H1 (cell line): ENCODE data around the gene CPTP. TPM values are rescaled to one million over a fixed set of nuclear protein-coding genes. Genes with fewer than 3 reads are reported as not detected.

Experiments
- NRF1 ChIP-seq: IDR thresholded peaks from 2 replicates; pipeline ENCODE4 v1.6.1; 2011; ENCODE audit warnings: mild to moderate bottlenecking, low read depth, low read length, improper control_type of control experiment
- PHF8 ChIP-seq: fragments of 200-600 bp; sonication (generic); conservative IDR thresholded peaks from 2 replicates; pipeline ENCODE4 v1.7.1; 2012; ENCODE audit warnings: low read depth, mild to moderate bottlenecking, inconsistent platforms, low read length, moderate library complexity
- POLR2A ChIP-seq, 2 experiments: IDR thresholded peaks; 1 replicate in 1 of 2; 2 replicates in 1 of 2; pipeline ENCODE4 v1.6.1; 2011; ENCODE audit warnings: low read depth in 2 of 2, low read length in 2 of 2, mild to moderate bottlenecking in 2 of 2; ENCODE audit errors: control extremely low read depth in 1 of 2
- RAD21 ChIP-seq, 2 experiments: IDR thresholded peaks in 1 of 2; conservative IDR thresholded peaks in 1 of 2; 2 replicates each; pipeline ENCODE4 v1.6.1; 2011; ENCODE audit warnings: low read depth in 2 of 2, low read length in 2 of 2, improper control_type of control experiment in 1 of 2, inconsistent platforms in 1 of 2, mild to moderate bottlenecking in 1 of 2, moderate library complexity in 1 of 2
- polyA plus RNA-seq, 7 experiments: library from polyadenylated mRNA; depleted of rRNA in 3 of 7; stranded (reverse) in 5 of 7; unstranded in 2 of 7; fragments of >200 nt in 5 of 7; fragments of 200-250 nt in 2 of 7; gene quantifications; 1 replicate in 5 of 7; 2 replicates in 1 of 7; 4 replicates in 1 of 7; pipeline versions ENCODE4 v1.2.1 to v1.2.3, GENCODE V29; 2011 to 2013; ENCODE audit warnings: missing spikeins in 2 of 7, mixed read lengths in 2 of 7
- total RNA-seq: library from RNA; stranded (reverse); fragmentation: NEBNext Ultra II Directional; extraction: Animal tissue kit (Norgen Biotek cat#: 25700); gene quantifications from 2 replicates; pipeline ENCODE4 v1.2.1, GENCODE V29; 2021
- TF ChIP-seq, protein P1 (sequence below): fragments of 300-600 bp; sonication (generic); IDR thresholded peaks from 2 replicates; pipeline ENCODE4 v1.7.1; 2012; ENCODE audit warnings: low read length, moderate library complexity, mild to moderate bottlenecking, inconsistent platforms; ENCODE audit not compliant: insufficient replicate concordance
- TF ChIP-seq, protein P2 (sequence below): IDR thresholded peaks from 2 replicates; pipeline ENCODE4 v1.6.1; 2011; ENCODE audit warnings: low read length, improper control_type of control experiment
- TF ChIP-seq, protein P3 (sequence below): IDR thresholded peaks from 2 replicates; pipeline ENCODE4 v1.6.1; 2012; ENCODE audit warnings: inconsistent platforms

The CPTP gene
- total and polyA plus RNA-seq, 2 of the 8 experiments (the other 6 are each of a cell fraction or from before 2014, with no cell fraction given), result 8.1 to 10.6 TPM

- TF ChIP-seq, protein P1, sequence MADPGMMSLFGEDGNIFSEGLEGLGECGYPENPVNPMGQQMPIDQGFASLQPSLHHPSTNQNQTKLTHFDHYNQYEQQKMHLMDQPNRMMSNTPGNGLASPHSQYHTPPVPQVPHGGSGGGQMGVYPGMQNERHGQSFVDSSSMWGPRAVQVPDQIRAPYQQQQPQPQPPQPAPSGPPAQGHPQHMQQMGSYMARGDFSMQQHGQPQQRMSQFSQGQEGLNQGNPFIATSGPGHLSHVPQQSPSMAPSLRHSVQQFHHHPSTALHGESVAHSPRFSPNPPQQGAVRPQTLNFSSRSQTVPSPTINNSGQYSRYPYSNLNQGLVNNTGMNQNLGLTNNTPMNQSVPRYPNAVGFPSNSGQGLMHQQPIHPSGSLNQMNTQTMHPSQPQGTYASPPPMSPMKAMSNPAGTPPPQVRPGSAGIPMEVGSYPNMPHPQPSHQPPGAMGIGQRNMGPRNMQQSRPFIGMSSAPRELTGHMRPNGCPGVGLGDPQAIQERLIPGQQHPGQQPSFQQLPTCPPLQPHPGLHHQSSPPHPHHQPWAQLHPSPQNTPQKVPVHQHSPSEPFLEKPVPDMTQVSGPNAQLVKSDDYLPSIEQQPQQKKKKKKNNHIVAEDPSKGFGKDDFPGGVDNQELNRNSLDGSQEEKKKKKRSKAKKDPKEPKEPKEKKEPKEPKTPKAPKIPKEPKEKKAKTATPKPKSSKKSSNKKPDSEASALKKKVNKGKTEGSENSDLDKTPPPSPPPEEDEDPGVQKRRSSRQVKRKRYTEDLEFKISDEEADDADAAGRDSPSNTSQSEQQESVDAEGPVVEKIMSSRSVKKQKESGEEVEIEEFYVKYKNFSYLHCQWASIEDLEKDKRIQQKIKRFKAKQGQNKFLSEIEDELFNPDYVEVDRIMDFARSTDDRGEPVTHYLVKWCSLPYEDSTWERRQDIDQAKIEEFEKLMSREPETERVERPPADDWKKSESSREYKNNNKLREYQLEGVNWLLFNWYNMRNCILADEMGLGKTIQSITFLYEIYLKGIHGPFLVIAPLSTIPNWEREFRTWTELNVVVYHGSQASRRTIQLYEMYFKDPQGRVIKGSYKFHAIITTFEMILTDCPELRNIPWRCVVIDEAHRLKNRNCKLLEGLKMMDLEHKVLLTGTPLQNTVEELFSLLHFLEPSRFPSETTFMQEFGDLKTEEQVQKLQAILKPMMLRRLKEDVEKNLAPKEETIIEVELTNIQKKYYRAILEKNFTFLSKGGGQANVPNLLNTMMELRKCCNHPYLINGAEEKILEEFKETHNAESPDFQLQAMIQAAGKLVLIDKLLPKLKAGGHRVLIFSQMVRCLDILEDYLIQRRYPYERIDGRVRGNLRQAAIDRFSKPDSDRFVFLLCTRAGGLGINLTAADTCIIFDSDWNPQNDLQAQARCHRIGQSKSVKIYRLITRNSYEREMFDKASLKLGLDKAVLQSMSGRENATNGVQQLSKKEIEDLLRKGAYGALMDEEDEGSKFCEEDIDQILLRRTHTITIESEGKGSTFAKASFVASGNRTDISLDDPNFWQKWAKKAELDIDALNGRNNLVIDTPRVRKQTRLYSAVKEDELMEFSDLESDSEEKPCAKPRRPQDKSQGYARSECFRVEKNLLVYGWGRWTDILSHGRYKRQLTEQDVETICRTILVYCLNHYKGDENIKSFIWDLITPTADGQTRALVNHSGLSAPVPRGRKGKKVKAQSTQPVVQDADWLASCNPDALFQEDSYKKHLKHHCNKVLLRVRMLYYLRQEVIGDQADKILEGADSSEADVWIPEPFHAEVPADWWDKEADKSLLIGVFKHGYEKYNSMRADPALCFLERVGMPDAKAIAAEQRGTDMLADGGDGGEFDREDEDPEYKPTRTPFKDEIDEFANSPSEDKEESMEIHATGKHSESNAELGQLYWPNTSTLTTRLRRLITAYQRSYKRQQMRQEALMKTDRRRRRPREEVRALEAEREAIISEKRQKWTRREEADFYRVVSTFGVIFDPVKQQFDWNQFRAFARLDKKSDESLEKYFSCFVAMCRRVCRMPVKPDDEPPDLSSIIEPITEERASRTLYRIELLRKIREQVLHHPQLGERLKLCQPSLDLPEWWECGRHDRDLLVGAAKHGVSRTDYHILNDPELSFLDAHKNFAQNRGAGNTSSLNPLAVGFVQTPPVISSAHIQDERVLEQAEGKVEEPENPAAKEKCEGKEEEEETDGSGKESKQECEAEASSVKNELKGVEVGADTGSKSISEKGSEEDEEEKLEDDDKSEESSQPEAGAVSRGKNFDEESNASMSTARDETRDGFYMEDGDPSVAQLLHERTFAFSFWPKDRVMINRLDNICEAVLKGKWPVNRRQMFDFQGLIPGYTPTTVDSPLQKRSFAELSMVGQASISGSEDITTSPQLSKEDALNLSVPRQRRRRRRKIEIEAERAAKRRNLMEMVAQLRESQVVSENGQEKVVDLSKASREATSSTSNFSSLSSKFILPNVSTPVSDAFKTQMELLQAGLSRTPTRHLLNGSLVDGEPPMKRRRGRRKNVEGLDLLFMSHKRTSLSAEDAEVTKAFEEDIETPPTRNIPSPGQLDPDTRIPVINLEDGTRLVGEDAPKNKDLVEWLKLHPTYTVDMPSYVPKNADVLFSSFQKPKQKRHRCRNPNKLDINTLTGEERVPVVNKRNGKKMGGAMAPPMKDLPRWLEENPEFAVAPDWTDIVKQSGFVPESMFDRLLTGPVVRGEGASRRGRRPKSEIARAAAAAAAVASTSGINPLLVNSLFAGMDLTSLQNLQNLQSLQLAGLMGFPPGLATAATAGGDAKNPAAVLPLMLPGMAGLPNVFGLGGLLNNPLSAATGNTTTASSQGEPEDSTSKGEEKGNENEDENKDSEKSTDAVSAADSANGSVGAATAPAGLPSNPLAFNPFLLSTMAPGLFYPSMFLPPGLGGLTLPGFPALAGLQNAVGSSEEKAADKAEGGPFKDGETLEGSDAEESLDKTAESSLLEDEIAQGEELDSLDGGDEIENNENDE, result no peak
- TF ChIP-seq, protein P2, sequence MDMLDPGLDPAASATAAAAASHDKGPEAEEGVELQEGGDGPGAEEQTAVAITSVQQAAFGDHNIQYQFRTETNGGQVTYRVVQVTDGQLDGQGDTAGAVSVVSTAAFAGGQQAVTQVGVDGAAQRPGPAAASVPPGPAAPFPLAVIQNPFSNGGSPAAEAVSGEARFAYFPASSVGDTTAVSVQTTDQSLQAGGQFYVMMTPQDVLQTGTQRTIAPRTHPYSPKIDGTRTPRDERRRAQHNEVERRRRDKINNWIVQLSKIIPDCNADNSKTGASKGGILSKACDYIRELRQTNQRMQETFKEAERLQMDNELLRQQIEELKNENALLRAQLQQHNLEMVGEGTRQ, result no peak
- TF ChIP-seq PHF8 (no peak), POLR2A (IDR thresholded peaks at IDR 0.05; ENCODE audit: control extremely low read depth in 1 of 2, low read depth in 2 of 2, low read length in 2 of 2) (peak in 1 of 2 experiments; percentile 37; a peak in 1 of 3 replicates), NRF1 (no peak), RAD21 (IDR thresholded peaks at IDR 0.05 in 1 of 2, conservative IDR thresholded peaks at IDR 0.05 in 1 of 2; ENCODE audit: low read depth in 2 of 2, low read length in 2 of 2) (peak; percentile 65 to 75)
- TF ChIP-seq, protein P3, sequence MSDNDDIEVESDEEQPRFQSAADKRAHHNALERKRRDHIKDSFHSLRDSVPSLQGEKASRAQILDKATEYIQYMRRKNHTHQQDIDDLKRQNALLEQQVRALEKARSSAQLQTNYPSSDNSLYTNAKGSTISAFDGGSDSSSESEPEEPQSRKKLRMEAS, result 0 out of 2 replicates have a peak, but pooled peaks have one; percentile 19
Observed at GRCh38 chr1:1371746-1372711, 47.4 kb downstream of the CPTP start (continued).
